ENCODE results near the gene USP37.
"Not testable (repeated sequence)": the region's sequence is repeated elsewhere in the genome, so short reads cannot be mapped to it uniquely, and the experiment has no call there.

The USP37 gene

GRCh38 chr2:218547978-218548377 lies 20.2 kb downstream of the USP37 start:
- TF ChIP-seq, protein P1, sequence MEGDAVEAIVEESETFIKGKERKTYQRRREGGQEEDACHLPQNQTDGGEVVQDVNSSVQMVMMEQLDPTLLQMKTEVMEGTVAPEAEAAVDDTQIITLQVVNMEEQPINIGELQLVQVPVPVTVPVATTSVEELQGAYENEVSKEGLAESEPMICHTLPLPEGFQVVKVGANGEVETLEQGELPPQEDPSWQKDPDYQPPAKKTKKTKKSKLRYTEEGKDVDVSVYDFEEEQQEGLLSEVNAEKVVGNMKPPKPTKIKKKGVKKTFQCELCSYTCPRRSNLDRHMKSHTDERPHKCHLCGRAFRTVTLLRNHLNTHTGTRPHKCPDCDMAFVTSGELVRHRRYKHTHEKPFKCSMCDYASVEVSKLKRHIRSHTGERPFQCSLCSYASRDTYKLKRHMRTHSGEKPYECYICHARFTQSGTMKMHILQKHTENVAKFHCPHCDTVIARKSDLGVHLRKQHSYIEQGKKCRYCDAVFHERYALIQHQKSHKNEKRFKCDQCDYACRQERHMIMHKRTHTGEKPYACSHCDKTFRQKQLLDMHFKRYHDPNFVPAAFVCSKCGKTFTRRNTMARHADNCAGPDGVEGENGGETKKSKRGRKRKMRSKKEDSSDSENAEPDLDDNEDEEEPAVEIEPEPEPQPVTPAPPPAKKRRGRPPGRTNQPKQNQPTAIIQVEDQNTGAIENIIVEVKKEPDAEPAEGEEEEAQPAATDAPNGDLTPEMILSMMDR (IDR thresholded peaks at IDR 0.05; ENCODE audit: borderline replicate concordance, insufficient read depth, low read depth, low read length) = no peak
- H3K4me3 ChIP-seq (ENCODE audit: low read depth, low read length) = no peak overlapping the region

- TF ChIP-seq, protein P1 (IDR thresholded peaks at IDR 0.05; ENCODE audit: borderline replicate concordance, insufficient read depth, low read depth, low read length) = no peak
- no peak overlapping the region for H3K4me3 ChIP-seq (ENCODE audit: low read depth, low read length)
These were observed 20.6 kb downstream of the USP37 start for GRCh38 chr2:218547511-218547910.

GRCh38 chr2:218546012-218546411 lies 22.1 kb downstream of the USP37 start:
- TF ChIP-seq, protein P1 (IDR thresholded peaks at IDR 0.05; ENCODE audit: borderline replicate concordance, insufficient read depth, low read depth, low read length) = no peak
- no peak overlapping the region for H3K4me3 ChIP-seq (ENCODE audit: low read depth, low read length)

- no peak overlapping the region for H3K4me3 ChIP-seq (ENCODE audit: low read depth, low read length)
- TF ChIP-seq, protein P1 (IDR thresholded peaks at IDR 0.05; ENCODE audit: borderline replicate concordance, insufficient read depth, low read depth, low read length) = no peak
These were observed 28.1 kb downstream of the USP37 start for GRCh38 chr2:218540015-218540414.

- no peak overlapping the region for H3K4me3 ChIP-seq (ENCODE audit: low read depth, low read length)
- TF ChIP-seq, protein P1 (IDR thresholded peaks at IDR 0.05; ENCODE audit: borderline replicate concordance, insufficient read depth, low read depth, low read length) = no peak
These were observed 31.2 kb downstream of the USP37 start for GRCh38 chr2:218536804-218537494.

- H3K4me3 ChIP-seq (ENCODE audit: low read depth, low read length) = no peak overlapping the region
- TF ChIP-seq, protein P1 (IDR thresholded peaks at IDR 0.05; ENCODE audit: borderline replicate concordance, insufficient read depth, low read depth, low read length) = no peak
These were observed 38.2 kb downstream of the USP37 start for GRCh38 chr2:218529990-218530389.

- not testable (repeated sequence) for H3K4me3 ChIP-seq (ENCODE audit: low read depth, low read length)
These were observed 39.7 kb downstream of the USP37 start for GRCh38 chr2:218528409-218528808.
